ENCODE data around the gene RASAL3. TPM values are rescaled to one million over a fixed set of nuclear protein-coding genes. Genes with fewer than 3 reads are reported as not detected.
A peak's percentile ranks its signal among the peaks of the same experiment; 100 is the strongest.

The RASAL3 gene
- total RNA-seq, 6 donors from 2014 or later: 7.1 to 48.2 (median 16.7) TPM

DNA sequence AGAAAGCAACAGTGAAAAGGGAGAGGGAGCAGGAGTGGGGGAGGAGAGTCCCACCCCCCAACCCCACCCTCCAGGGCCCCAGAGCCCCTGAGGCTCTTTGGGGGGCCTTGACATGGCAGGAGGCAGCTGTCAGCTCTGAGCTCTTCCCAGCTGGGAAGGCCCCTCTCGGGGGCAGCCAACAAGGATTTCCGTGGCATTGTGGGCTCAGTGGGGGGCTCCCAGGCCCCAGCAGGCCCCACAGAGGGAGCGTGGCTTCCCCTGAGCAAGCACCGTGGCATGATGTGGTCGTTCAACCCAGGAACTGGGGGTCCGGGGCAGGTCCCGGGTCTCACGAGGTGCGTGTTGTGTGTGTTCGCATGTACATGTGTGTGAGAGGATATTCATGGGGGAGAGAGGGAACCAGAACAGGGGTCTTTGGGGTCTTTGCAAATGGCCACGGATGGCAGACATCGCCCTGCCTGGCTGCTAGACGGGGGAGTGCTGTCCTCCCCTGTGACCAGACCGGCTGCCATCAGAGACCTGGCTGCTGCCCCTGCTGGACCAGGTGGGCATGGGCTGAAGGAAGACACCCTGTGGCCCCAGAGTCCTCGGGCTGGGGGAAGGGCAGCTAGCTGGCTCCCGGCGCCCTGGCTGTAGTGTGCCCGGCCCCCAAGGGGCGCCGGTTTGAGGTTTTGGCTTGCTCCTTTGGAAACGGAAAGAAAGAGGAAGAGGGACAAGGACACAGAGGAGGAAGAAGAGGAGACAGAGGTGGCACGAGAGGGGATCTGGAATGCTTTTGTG lies 41.9 kb downstream of the RASAL3 start:
- TF ChIP-seq, protein P1, sequence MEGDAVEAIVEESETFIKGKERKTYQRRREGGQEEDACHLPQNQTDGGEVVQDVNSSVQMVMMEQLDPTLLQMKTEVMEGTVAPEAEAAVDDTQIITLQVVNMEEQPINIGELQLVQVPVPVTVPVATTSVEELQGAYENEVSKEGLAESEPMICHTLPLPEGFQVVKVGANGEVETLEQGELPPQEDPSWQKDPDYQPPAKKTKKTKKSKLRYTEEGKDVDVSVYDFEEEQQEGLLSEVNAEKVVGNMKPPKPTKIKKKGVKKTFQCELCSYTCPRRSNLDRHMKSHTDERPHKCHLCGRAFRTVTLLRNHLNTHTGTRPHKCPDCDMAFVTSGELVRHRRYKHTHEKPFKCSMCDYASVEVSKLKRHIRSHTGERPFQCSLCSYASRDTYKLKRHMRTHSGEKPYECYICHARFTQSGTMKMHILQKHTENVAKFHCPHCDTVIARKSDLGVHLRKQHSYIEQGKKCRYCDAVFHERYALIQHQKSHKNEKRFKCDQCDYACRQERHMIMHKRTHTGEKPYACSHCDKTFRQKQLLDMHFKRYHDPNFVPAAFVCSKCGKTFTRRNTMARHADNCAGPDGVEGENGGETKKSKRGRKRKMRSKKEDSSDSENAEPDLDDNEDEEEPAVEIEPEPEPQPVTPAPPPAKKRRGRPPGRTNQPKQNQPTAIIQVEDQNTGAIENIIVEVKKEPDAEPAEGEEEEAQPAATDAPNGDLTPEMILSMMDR (IDR thresholded peaks at IDR 0.05): no peak
- no peak for TF ChIP-seq POLR2A (IDR thresholded peaks at IDR 0.05)
- H3K27ac ChIP-seq: peak overlapping the region; percentile 30 to 74 (median 65)
- DNase-seq (peak in 1 of 2 donors; percentile 59), ATAC-seq (ENCODE audit: low FRiP score in 2 of 2) (no peak)
- H3K4me1 ChIP-seq: peaks cover 13 to 41% (median 29%) of the 10 kb centered on the region in 4 donors
- peaks cover 12 to 58% (median 50%) of the 10 kb centered on the region in 4 donors for H3K36me3 ChIP-seq
- no peaks in the 10 kb centered on the region for H3K27me3 ChIP-seq
- H3K4me3 ChIP-seq: no peak overlapping the region
- peaks cover 0 to 5% (median 0%) of the 10 kb centered on the region in 4 donors for H3K9me3 ChIP-seq
- WGBS, 2 donors: 75 to 80% methylated on average over 19 to 22 of the region's 22 CpGs

DNA sequence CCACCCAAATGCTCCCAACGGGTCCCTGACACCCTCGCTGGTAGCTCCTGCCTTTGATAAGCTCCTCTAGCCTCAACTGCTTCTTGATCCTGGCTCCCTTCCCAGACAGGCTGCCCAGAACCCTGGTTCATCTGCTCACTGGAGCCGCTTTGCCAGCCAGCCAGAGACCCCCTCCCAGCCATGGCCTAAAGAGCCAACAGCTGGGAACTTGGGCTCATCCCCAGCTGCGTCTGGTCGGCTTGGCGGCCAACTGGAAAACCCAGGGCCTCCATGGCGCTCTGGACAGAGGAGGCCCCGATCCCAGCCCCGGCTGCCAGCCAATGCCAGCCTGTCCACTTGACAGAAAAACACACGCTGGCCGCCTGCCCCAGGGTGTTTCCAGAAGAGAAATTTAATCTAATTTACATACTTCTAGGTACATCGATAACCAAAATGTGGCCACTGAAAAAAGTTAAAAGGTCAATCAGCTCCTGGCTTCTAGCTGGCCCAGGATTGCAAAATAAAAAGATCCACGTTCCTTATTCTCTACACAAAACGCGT lies 42.6 kb downstream of the RASAL3 start:
- Histone ChIP-seq H3K4me3 (no peak overlapping the region), H3K27ac (peak overlapping the region; percentile 30 to 74 (median 65)), H3K4me1 (peaks cover 20 to 48% (median 36%) of the 10 kb centered on the region in 4 donors), H3K9me3 (peaks cover 0 to 5% (median 0%) of the 10 kb centered on the region in 4 donors), H3K27me3 (no peaks in the 10 kb centered on the region), H3K36me3 (peaks cover 12 to 51% (median 43%) of the 10 kb centered on the region in 4 donors)
- WGBS, 2 donors: 35 to 62% methylated on average over 8 to 15 of the region's 15 CpGs
- DNase-seq (peak in 1 of 2 donors; percentile 62), ATAC-seq (ENCODE audit: low FRiP score in 2 of 2) (no peak)
- TF ChIP-seq POLR2A (IDR thresholded peaks at IDR 0.05) (no peak), EP300 (IDR thresholded peaks at IDR 0.05) (no peak), POLR2AphosphoS5 (IDR thresholded peaks at IDR 0.05) (no peak)
- TF ChIP-seq, protein P1 (IDR thresholded peaks at IDR 0.05): no peak

DNA sequence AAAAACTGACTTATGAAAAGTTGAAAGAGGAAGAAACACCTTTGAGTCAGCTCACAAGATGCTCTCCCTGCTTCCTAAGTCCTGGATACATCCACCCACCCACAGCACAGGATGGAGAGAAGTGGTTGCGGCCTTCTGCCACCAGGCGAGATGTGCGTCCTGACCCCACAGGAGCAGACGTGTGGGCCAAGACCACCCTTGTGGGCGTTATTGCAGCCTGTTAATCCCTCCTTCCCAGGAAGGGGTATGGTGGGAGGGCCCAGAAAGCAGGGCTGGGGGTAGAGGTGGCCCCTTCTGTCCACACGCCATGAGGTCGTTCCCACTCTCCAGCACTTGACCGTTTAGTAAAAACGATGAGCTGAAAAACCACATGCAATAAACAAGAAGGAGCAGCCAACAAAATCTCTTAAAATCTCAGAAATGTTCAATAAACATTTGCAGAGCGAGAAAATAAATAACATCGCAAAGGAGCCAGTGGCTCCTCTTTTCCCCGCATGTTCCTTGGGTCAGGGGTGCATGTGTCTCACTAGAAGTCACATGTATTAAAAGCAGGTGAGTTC lies 43.1 kb downstream of the RASAL3 start:
- H3K36me3 ChIP-seq: peaks cover 9 to 46% (median 37%) of the 10 kb centered on the region in 4 donors
- H3K9me3 ChIP-seq: peaks cover 0 to 5% (median 0%) of the 10 kb centered on the region in 4 donors
- DNase-seq: no peak
- H3K4me1 ChIP-seq: peaks cover 26 to 54% (median 41%) of the 10 kb centered on the region in 4 donors
- 69 to 87% methylated on average over 12 of the region's 12 CpGs for WGBS, 2 donors
- TF ChIP-seq EP300 (IDR thresholded peaks at IDR 0.05) (no peak), POLR2A (IDR thresholded peaks at IDR 0.05) (no peak), POLR2AphosphoS5 (IDR thresholded peaks at IDR 0.05) (no peak)
- TF ChIP-seq, protein P1 (IDR thresholded peaks at IDR 0.05): no peak
- no peak overlapping the region for H3K4me3 ChIP-seq
- H3K27me3 ChIP-seq: no peaks in the 10 kb centered on the region
- peak overlapping the region; percentile 30 to 74 (median 65) for H3K27ac ChIP-seq
- ATAC-seq (ENCODE audit: low FRiP score in 2 of 2): no peak

DNA sequence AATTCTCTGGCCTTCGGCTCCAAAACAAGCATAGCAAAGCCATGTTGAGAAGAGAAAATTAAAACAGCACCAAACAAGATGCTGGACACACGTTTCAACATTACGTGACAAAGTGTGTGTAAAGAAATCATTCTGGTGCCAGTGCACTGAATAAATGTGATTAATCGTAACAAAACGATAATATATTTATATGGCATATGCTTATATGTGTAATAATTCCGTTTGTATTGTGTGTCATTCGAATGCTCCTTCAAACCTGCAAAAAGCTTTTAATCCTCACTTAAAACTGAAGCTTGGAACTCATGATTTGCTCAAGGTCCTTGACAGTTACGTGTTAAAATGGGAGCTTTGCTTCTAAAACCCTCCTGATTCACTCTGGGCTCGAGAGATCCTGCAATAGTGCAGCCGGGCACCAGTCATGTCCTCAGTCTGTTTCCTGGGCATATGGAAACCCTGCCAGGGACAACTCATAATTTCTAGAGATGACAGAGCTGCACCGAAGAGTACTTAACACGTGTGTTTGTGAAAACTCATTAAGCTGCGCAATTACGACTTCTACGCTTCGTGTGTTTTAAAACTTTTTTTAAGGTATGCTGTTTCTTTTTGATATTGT lies 44.8 kb downstream of the RASAL3 start:
- no peak for ATAC-seq (ENCODE audit: low FRiP score in 2 of 2)
- TF ChIP-seq POLR2A (IDR thresholded peaks at IDR 0.05): no peak
- TF ChIP-seq POLR2AphosphoS5 (IDR thresholded peaks at IDR 0.05): no peak
- no peak for TF ChIP-seq EP300 (IDR thresholded peaks at IDR 0.05)
- TF ChIP-seq, protein P1 (IDR thresholded peaks at IDR 0.05): peak in 1 of 6 experiments; percentile 1
- H3K9me3 ChIP-seq: peaks cover 0 to 5% (median 0%) of the 10 kb centered on the region in 4 donors
- H3K4me3 ChIP-seq: peak overlapping the region; percentile 38 to 97 (median 74)
- no peak for DNase-seq
- H3K27ac ChIP-seq: peak overlapping the region; percentile 8 to 92 (median 78)
- H3K27me3 ChIP-seq: no peaks in the 10 kb centered on the region
- peaks cover 31 to 62% (median 44%) of the 10 kb centered on the region in 4 donors for H3K4me1 ChIP-seq
- peaks cover 5 to 30% (median 24%) of the 10 kb centered on the region in 4 donors for H3K36me3 ChIP-seq
- 17 to 30% methylated on average over 16 of the region's 16 CpGs for WGBS, 2 donors

Data from upper lobe of left lung (tissue), 6 donors.